ENCODE results near the gene CDK11A. TPM values are rescaled to one million over a fixed set of nuclear protein-coding genes. Genes with fewer than 3 reads are reported as not detected.
"Not testable (repeated sequence)": the region's sequence is repeated elsewhere in the genome, so short reads cannot be mapped to it uniquely, and the experiment has no call there.

The CDK11A gene
- total RNA-seq, 2 donors from 2014 or later = 56.3 to 56.7 TPM

GRCh38 chr1:1678581-1679380 is 45.4 kb downstream of the CDK11A start:
- Histone ChIP-seq H3K4me3 (no peak overlapping the region), H3K27ac (no peak overlapping the region), H3K27me3 (replicated peaks; ENCODE audit: insufficient read depth) (no peaks in the 10 kb centered on the region), H3K36me3 (no peaks in the 10 kb centered on the region), H3K4me1 (ENCODE audit: control insufficient read depth in 1 of 2, low read depth in 2 of 2) (peaks cover 0 to 7% of the 10 kb centered on the region in 2 donors), H3K9me3 (no peaks in the 10 kb centered on the region)
- no peak for DNase-seq (ENCODE audit: low spot score)
- TF ChIP-seq CTCF (IDR thresholded peaks at IDR 0.05) = no peak
- no peak for ATAC-seq (ENCODE audit: insufficient number of reproducible peaks, low FRiP score, low read depth)

GRCh38 chr1:1677718-1678580 is 46.2 kb downstream of the CDK11A start:
- no peak overlapping the region for H3K4me3 ChIP-seq
- TF ChIP-seq CTCF (IDR thresholded peaks at IDR 0.05) = no peak
- DNase-seq (ENCODE audit: low spot score) (no peak), ATAC-seq (ENCODE audit: insufficient number of reproducible peaks, low FRiP score, low read depth) (no peak)
- peaks cover 0 to 7% of the 10 kb centered on the region in 2 donors for H3K4me1 ChIP-seq (ENCODE audit: control insufficient read depth in 1 of 2, low read depth in 2 of 2)
- H3K9me3 ChIP-seq = no peaks in the 10 kb centered on the region
- H3K27ac ChIP-seq = no peak overlapping the region
- H3K27me3 ChIP-seq (replicated peaks; ENCODE audit: insufficient read depth) = no peaks in the 10 kb centered on the region
- peaks cover 6% of the 10 kb centered on the region for H3K36me3 ChIP-seq

GRCh38 chr1:1676087-1676486 is 48.1 kb downstream of the CDK11A start:
- DNase-seq (ENCODE audit: low spot score); H3K27ac ChIP-seq; ATAC-seq (ENCODE audit: insufficient number of reproducible peaks, low FRiP score, low read depth); H3K4me3 ChIP-seq; H3K9me3 ChIP-seq; H3K27me3 ChIP-seq (replicated peaks; ENCODE audit: insufficient read depth); H3K4me1 ChIP-seq (ENCODE audit: control insufficient read depth in 1 of 2, low read depth in 2 of 2): not testable (repeated sequence)
- H3K36me3 ChIP-seq = peaks cover 19% of the 10 kb centered on the region

GRCh38 chr1:1675218-1675617 is 48.9 kb downstream of the CDK11A start:
- not testable (repeated sequence) for H3K27ac ChIP-seq, H3K9me3 ChIP-seq

GRCh38 chr1:1674806-1675205 is 49.4 kb downstream of the CDK11A start:
- H3K27me3 ChIP-seq (replicated peaks; ENCODE audit: insufficient read depth); ATAC-seq (ENCODE audit: insufficient number of reproducible peaks, low FRiP score, low read depth); H3K4me1 ChIP-seq (ENCODE audit: control insufficient read depth in 1 of 2, low read depth in 2 of 2); H3K9me3 ChIP-seq; DNase-seq (ENCODE audit: low spot score); H3K27ac ChIP-seq; H3K4me3 ChIP-seq: not testable (repeated sequence)
- peaks cover 30% of the 10 kb centered on the region for H3K36me3 ChIP-seq

More at GRCh38 chr1:1675218-1675617, 48.9 kb downstream of the CDK11A start:
- H3K27me3 ChIP-seq (replicated peaks; ENCODE audit: insufficient read depth); H3K4me3 ChIP-seq; ATAC-seq (ENCODE audit: insufficient number of reproducible peaks, low FRiP score, low read depth); H3K4me1 ChIP-seq (ENCODE audit: control insufficient read depth in 1 of 2, low read depth in 2 of 2); DNase-seq (ENCODE audit: low spot score): not testable (repeated sequence)
- H3K36me3 ChIP-seq = peaks cover 27% of the 10 kb centered on the region

- TF ChIP-seq CTCF (IDR thresholded peaks at IDR 0.05) = no peak
- no peaks in the 10 kb centered on the region for H3K27me3 ChIP-seq (replicated peaks; ENCODE audit: insufficient read depth)
- H3K4me3 ChIP-seq = no peak overlapping the region
- H3K9me3 ChIP-seq = no peaks in the 10 kb centered on the region
- H3K4me1 ChIP-seq (ENCODE audit: control insufficient read depth in 1 of 2, low read depth in 2 of 2) = no peaks in the 10 kb centered on the region
- peaks cover 35% of the 10 kb centered on the region for H3K36me3 ChIP-seq
- DNase-seq (ENCODE audit: low spot score) (no peak), ATAC-seq (ENCODE audit: insufficient number of reproducible peaks, low FRiP score, low read depth) (no peak)
- no peak overlapping the region for H3K27ac ChIP-seq
These were observed 51.8 kb downstream of the CDK11A start for GRCh38 chr1:1672181-1672965.

Measured in thoracic aorta (tissue), 2 donors.